ENCODE data around the gene ARCN1.

ARCN1 gene

DNA sequence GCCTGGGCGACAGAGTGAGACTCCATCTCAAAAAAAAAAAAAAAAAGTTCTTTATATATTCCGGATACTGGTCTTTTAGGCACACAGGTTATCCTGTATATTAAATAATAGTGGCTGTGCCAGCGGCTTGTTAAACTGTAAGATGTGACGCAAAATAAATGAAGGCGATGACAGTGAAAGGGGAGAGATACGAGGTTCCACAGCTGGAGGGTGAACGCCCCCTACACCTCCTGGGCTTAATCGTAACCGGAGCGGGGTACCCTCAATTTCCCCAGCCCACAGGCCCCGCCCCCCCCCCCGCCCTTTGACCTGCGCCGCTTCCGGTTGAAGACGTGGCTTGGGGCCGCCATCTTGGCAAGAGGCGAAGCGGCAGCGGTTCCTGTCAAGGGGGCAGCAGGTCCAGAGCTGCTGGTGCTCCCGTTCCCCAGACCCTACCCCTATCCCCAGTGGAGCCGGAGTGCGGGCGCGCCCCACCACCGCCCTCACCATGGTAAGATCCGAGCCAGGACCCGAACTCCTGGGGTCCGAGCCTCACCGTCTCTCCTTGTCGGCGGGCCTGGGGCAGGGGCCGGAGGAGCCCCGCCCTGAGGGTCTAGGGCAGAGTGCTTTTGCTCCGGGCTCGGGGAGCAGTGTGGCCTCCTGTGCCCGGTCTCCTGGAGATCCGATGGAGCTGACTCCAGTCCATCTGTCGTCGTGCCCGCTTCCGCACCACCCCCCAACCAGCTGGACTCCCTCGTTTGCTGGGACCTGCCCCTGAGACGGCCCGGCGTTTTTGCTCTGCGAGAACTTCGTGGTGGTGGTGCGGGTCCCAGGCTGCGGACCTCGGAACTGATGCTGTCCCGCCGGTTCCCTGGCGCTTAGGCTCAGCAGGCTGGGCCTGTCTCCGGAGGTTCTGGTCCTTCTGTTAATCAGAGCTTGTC lies at the start of gene ARCN1:
ARCN1 (plus strand) TSS at position 349 of the 920 bp plus-strand sequence; CDS start at position 488, 139 bp downstream.
- peak; percentile 75 for DNase-seq

DNA sequence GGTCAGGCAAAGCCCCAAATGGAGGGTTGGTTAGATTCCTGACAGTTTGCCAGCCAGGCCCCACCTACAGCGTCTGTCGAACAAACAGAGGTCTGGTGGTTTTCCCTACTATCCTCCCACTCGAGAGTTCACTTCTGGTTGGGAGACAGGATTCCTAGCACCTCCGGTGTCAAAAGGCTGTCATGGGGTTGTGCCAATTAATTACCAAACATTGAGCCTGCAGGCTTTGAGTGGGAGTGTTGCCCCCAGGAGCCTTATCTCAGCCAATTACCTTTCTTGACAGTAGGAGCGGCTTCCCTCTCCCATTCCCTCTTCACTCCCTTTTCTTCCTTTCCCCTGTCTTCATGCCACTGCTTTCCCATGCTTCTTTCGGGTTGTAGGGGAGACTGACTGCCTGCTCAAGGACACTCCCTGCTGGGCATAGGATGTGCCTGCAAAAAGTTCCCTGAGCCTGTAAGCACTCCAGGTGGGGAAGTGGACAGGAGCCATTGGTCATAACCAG lies 49.6 kb upstream of the ARCN1 start:
- DNase-seq = no peak

DNA sequence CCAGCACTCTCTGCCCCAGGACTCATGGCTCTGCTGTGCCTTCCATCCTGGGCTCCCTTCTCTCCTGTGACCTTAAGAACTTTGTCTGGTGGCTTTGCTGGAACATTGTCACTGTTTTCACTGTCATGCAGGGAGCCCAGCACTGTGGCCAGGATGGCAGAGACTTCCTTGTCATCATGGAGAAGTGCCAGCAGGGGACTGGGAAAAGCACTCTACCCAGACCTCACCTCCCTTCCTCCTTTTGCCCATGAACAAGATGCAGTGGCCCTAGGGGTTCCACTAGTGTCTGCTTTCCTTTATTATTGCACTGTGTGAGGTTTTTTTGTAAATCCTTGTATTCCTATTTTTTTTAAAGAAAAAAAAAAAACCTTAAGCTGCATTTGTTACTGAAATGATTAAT lies 47.9 kb upstream of the ARCN1 start:
- DNase-seq = no peak

- no peak for DNase-seq
These were observed 47.3 kb upstream of the ARCN1 start for GRCh38 chr11:118524757-118525470.

GRCh38 chr11:118526688-118527087 lies 45.5 kb upstream of the ARCN1 start:
- no peak for DNase-seq

- no peak for DNase-seq
These were observed 45.1 kb upstream of the ARCN1 start, which contains the start of gene TTC36 for GRCh38 chr11:118527109-118527508. Gene TTC36 (plus strand): TSS chr11:118527474. CDS start chr11:118527495, 21 bp downstream.

- DNase-seq = no peak
These were observed 43.7 kb upstream of the ARCN1 start for GRCh38 chr11:118528511-118528910.

DNA sequence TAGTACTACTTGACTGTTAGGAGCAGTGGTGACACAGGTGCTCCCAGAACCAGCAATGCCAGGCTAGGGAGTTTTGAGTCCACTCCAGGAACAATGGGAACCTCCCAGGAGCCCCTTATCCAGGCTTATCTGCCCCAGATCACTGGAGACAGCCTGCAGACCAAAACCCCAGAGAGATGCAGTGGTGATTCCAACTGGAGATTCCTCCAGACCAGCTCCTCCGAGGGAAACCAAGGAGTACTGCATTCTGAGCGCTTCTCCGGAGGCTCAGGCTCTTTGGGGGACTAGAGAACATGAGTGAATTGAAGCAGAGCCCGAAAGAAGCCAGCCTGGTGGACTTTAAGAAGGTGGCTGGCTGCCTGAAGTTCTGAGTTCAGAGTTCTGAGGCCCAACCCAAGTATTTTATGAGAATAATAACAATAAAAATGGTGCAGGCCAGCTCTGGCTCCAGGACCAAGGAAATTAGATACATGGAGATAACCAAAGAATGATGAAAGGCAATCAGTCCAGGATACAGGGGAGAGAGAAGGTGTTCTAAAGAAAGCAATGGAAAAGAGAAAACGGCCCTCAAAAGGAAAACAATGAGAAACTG lies 42.5 kb upstream of the ARCN1 start:
- no peak for DNase-seq

DNA sequence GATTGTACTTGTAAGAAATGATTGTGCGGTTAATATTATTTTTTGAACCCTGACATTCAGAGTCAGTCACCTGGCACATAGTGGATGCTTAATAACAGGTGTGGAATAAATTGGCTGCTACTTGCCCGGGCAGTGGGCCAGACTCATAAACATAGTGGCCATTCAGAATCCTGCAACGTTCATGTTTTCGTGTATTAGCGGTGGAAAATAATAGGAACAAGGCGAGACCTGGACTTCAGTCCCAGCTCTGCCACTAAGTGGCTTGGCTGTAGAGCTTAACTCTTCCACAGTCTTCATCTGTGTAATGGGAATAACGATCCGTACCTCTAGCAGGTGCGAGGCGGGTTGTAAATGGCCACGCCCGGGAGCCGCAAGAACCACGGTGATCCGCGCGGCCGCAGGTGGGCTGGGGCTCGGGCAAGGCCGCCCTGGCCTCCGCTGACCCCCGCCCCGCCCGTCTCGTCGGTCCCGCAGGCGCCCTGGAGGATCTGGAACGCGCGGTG lies 42.0 kb upstream of the ARCN1 start:
- DNase-seq = no peak

DNA sequence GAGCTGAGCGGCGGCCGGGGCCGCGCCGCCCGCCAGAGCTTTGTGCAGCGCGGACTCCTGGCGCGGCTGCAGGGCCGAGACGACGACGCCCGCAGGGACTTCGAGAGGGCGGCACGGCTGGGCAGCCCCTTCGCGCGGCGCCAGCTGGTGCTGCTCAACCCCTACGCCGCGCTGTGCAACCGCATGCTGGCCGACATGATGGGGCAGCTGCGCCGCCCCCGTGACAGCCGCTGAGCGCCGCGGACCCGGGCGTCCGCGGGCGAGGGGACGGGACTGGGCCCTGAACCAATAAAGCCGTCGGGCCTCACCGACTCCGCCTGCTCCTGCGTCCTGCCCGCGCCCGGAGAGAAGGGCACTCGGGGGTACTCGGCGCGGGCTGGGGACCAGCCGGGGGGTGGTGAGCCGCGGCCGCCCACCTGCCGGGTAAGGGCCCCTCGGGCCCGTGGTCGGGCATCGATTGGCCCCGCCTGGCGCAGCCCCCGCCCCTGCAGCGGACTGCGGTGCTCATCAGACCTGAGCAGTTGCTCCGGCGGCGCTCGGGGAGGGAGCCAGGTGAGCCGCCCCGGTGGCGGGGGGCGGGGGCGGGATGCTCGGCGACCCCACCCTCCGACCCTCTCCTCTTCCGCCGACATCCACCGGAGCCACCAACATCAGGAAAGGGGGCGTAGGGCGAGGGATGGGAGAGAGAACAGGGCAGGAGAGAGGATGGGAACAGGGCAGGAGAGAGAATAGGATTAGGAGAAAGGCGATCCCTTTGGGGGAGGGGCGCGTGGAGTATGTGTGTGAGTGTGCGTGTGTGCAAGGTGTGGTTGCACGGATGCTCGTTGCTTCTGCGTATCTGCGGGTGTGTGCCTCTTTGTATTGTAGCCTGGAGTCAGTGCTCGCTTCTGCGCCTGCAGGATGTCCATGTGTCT lies 41.3 kb upstream of the ARCN1 start, which contains the start of gene TMEM25:
TMEM25 (plus strand) TSS at position 510 of the 914 bp plus-strand sequence. CDS start 610 bp downstream, outside the sequence.
- DNase-seq = peak; percentile 68

DNA sequence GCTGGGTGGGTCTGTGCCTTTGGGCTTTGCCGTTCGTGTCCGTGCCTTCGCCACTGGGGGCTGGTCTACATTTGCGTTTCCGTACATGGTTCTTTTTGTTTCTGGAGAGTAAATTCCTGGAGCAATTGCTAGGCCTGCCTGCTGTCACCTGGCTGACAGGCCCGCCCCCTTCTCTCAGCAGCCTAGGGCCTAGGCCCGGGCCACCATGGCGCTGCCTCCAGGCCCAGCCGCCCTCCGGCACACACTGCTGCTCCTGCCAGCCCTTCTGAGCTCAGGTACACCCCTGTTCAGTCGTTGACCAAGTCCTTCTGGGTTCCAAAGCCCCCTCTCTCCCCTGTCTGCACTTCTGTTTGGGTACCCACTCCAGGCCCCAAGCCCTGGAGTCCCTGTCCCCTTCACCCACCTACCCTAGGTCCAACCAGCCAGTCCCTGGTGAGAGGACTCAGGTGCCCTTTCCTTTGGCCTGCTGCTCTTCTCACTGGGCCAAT lies 40.6 kb upstream of the ARCN1 start:
- no peak for DNase-seq

DNA sequence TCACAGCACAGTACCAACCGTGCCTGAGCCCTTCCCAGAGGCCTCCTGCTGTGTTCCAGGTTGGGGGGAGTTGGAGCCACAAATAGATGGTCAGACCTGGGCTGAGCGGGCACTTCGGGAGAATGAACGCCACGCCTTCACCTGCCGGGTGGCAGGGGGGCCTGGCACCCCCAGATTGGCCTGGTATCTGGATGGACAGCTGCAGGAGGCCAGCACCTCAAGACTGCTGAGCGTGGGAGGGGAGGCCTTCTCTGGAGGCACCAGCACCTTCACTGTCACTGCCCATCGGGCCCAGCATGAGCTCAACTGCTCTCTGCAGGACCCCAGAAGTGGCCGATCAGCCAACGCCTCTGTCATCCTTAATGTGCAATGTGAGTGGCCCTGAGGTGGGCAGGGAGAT lies 40.1 kb upstream of the ARCN1 start:
- no peak for DNase-seq

- DNase-seq = no peak
These were observed 39.1 kb upstream of the ARCN1 start for GRCh38 chr11:118532852-118533768.

- no peak for DNase-seq
These were observed 38.2 kb upstream of the ARCN1 start for GRCh38 chr11:118533769-118534729.

DNA sequence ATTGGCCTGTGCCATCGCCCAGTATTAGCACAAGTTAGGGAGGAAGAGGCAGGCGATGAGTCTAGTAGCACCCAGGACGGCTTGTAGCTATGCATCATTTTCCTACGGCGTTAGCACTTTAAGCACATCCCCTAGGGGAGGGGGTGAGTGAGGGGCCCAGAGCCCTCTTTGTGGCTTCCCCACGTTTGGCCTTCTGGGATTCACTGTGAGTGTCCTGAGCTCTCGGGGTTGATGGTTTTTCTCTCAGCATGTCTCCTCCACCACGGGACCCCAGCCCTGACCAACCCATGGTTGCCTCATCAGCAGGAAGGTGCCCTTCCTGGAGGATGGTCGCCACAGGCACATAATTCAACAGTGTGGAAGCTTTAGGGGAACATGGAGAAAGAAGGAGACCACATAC lies 36.9 kb upstream of the ARCN1 start:
- DNase-seq = no peak

DNA sequence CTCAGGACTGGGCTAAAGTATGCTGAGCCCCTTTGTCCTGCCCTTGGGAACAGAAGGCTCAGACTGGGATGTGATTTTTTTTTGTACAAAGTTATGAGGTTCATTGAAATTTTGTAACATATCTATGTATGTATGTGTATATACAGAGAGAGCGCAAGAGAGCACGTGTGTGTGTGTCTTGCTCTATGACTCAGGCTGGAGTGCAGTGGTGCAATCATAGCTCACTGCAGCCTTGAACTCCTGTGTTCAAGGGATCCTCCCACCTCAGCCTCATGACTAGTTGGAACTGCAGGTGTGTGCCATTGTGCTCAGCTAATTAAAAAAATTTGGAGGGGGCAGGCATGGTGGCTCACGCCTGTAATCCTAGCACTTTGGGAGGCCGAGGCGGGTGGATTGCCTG lies 35.5 kb upstream of the ARCN1 start:
- DNase-seq = no peak

DNA sequence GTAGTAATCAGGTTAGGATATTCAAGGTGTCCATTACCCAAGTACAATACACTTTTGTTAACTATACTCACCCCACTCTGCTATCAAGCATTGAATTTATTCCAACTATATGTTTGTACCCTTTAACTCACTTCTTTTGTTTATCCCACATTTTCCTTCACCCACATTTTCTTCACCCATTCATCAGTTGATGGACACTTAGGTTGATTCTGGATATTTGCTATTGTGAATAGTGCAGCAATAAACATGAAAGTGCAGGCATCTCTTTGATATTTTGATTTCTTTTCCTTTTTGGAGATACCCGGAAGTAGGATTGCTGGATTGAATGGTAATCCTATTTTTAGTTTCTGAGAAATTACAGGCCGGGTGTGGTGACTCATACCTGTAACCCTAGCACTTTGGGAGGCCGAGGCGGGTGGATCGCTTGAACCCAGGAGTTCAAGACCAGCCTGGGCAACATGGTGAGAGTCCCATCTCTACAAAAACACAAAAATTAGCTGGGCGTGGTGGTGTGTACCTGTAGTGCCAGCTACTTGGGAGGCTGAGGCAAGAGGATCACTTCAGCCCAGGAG lies 34.7 kb upstream of the ARCN1 start:
- no peak for DNase-seq

- DNase-seq = no peak
These were observed 28.1 kb upstream of the ARCN1 start for GRCh38 chr11:118544010-118544646.

DNA sequence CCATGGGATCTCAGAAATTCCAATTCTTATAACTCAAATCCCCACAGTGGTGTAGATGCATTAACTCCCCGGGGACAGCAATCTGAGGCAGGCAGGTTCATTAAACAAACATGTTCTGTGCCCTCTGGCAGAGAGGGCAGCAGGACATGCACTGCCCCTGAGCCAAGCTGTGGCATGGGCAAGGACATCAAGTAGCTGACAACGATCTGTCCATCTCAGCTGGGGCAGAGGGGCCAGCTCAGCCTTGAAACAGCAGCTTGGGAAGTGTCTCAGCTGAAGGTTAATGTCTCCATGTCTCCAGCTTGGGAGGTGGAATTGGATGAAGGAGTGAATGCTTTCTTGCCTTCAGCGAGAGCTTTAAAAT lies 27.6 kb upstream of the ARCN1 start:
- DNase-seq = no peak

Data from activated effector memory CD4-positive, alpha-beta T cell treated with Interleukin-2 at 50 U/mL for 16 hours (primary cell).